Central memory CD4-positive, alpha-beta T cell (primary cell): Measurements from ENCODE around the gene SLC7A6.

Experiments
- DNase-seq: peaks from one replicate; pipeline ENCODE4 v3.0.0; 2022

Gene SLC7A6

GRCh38 chr16:68235108-68235886, 29.0 kb upstream of the SLC7A6 start:
- DNase-seq: peak; percentile 10

DNA sequence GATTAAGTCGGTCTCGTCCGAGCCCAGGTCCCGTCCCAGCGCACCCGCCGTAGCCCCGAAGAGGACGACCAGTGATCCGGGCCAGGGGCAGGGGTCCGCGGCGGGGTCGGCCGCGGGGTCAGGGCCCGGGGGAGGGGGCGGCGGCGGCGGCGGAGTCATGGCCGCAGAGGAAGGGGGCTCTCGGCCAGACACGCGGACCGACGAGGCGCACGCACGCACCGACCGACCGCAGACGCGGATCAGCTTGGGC, 28.5 kb upstream of the SLC7A6 start, which contains the start of gene ESRP2:
Gene ESRP2 (minus strand): TSS at position 241 of the 250 bp plus-strand sequence. CDS start 82 bp downstream, at position 159.
- DNase-seq: no peak

DNA sequence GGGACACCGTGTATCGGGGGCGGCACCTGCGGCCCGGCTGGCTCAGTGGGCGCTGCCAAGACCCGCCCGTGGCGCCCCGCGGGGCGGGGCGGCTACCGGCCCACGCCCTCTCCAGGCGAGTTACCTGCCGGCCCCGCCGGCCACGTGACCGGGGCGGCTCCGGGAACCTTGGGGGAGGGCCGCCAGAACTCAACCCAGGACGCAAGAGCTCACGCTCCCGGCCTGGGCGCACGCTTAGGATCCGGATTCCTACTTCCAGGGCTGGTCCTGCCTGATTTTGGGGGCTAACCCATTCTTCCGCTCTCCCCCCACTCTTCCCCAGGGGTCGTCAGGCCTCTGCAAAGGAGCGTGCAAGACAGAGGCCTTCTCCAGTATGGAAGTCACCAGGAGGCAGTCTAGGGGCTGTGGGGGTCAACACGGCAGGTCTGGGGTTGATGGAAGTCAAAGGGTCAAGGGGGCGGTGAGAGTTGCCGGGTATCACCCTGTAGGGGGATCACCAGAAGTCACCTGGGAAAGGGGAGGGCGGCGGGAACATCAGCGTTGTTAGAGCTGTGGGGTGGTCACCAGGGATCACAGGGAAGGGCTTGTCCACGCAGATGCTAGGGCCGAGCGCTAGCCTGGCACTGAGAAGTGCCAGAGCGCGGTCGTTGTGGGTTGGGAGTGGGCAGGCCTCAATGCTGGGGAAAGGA, 28.0 kb upstream of the SLC7A6 start:
- DNase-seq: peak; percentile 45

DNA sequence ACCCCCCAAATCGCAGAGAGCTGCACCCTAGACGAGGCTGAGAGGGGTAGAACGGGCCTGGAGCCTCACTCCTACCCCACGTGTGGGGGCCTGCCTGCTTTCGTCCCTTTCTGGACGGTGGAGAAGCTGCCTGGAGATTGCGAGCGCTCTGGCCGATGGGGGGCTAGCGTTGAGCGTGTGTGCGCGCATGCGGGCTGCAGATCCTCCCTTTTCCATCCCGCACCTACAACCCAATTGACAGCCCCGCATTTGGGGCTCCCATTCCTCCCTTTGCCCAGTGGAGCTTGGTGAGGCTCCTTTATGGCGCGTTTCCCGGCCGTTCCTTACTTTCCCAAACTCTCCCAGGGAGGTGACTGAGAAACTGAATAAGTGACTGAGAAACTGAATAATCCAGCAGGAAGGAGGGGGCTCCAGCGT, 27.5 kb upstream of the SLC7A6 start:
- peak; percentile 8 for DNase-seq

DNA sequence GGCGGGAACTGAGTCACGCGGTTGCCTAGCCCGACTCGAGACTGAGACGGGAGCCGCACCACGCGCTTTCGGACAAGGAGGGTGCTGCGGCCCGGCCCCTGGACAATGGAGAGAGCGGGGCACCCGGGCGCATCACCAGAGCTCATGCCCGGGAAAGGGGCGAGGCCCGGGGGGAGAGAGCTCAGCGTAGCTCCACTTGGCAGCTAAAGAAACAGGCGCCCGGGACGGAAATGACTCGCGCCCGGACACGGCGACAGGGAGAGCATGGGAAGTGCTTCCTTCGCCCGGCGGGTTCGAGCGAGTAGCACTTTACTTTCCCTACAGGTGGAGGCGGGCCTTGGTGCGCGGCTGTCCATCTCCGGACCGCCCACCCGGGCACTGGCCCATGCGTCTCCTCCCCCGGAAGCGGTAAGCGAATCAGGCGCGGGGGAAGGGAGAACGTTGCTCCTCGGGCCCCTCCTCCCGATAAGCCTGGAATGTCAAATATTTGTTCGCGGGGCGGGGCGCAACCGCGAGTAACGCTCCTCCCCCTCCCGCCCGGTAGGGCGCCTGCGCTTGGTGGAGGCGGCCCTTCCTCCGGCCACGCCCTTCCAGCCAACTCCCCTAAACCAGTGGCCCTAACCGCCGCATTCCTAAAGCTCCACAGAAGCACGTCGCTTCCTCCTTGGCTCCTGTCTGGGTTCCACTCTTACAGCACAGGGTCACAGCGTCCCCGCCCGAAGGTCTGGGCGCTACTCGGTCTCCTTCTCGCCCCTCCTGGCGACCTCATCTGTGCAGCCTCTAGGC, 26.9 kb upstream of the SLC7A6 start:
- peak; percentile 82 for DNase-seq

GRCh38 chr16:68238029-68238345, 26.3 kb upstream of the SLC7A6 start:
- DNase-seq: no peak

DNA sequence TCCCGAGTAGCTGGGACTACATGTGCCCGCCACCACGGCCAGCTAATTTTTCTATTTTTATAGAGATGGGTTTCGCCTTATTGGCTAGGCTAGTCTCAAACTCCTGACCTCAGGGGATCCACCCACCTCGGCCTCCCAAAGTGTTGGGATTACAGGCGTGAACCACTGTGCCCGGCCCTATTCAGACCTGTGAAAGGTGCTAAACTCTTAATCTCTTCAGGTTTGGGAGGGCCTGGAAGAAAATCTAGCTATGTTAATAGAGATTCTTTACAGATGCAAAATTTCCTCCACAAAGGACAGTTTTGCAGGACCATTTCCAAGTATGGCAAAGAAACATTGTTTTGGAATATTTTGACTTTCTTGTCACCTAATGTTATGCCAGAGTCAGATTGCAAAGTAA, 22.2 kb upstream of the SLC7A6 start:
- DNase-seq: no peak

DNA sequence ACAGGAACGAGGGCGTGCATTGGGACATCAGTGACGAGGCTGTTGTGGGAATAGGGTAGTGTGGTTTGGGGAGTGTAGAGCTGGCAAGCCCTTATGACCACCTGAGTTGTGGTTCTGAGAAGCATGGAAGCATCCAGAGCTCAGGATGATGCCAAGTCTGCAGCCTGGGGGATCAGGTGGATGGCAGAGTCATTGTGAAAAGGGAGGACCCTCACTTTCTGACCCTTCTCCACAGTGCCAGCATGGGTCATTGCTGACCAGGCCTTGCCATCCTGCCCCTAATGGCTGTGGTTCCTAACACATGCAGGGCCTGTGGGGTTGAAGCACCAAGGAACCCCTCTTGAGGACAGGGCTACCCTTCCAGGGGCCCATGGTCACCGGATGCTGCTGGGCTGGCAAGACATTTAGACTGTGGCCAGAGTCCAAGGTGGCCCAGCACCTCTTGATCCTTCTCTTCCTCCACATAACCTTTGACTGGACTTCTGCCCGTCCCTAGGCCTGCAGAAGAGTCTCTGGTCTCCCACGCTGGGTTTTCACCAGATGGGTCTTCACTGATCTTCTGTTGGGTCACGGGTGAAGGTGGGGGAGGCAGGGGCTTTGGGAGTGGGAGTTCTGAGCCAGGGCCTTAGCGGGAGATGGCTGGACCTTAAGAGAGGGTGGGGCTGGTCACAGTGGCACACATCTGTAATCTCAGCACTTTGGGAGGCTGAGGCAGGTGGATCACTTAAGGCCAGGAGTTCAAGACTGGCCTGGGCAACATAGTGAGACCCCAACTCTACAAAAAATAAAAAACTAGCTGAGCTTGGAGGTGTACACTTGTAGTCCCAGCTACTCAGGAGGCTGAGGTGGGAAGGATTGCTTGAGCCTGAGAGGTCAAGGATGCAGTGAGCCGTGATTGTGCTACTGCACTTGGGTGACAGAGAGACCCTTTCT, 21.1 kb upstream of the SLC7A6 start:
- no peak for DNase-seq

DNA sequence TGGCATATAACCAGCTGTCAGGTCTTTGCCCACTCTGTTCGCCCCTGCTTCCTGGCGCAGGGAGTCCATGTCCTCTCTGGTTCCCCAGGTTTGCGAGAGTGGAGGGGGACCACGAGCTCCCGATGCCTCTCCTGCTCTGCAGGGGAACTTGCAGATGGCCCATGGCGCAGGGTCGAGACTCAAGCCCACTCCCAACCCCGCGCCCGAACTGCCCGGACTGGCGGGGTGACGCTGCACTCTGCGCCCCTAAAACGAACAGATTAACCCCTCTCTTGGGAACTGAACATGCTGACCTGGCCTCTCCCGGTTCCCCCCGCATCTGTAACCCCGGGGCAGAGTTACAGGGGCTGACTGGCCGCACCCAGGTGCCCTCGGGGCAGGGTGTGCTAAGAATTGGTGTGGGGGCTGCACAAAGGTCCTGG, 19.8 kb upstream of the SLC7A6 start:
- no peak for DNase-seq

DNA sequence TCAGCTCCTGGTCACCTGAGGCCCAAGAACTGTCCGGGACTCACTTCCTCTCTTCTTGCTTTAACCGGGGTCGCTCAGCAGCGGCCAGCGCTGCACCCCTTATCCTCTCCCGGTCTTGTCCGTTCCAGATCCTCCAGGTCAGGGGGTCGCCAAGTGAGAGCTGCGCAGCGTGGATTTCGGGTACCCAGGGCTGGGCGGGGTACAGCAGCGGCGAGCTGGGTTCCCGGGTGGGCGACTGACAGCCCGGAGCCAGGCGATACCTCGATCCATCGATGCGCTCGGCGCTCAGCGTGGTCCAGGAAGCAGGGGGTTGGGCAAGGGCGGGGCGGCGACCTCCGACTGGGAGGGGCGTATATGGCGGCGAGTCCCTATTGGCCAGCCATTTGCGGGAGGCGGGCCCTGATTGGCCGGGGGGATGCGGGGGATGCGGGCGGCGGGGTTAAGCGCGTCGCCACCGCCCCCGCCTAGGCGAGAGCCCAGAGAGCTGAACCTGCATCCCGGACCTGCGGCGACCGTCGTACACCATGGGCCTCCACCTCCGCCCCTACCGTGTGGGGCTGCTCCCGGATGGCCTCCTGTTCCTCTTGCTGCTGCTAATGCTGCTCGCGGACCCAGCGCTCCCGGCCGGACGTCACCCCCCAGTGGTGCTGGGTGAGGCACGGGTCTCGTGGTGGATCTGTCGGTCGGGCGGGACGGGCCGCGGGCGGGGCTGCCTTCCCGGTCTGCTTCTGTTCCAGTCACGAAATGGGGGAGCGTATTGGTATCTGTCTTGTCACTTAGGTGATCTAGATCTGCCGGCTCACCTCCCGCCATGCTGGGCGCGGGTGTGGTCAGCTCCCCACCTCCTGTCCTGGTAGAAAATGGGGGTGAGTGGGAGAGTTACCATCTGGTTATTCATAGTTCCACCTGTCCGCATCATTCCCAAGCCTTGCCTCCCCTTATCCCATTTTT, 19.1 kb upstream of the SLC7A6 start, which contains the start of gene PLA2G15:
Gene PLA2G15 (plus strand): TSS at position 471 of the 951 bp plus-strand sequence. CDS start 54 bp downstream, at position 525.
- peak; percentile 91 for DNase-seq

GRCh38 chr16:68246121-68246520, 18.2 kb upstream of the SLC7A6 start:
- no peak for DNase-seq

GRCh38 chr16:68246666-68247065, 17.7 kb upstream of the SLC7A6 start:
- no peak for DNase-seq

- DNase-seq: no peak
These were observed 16.9 kb upstream of the SLC7A6 start for GRCh38 chr16:68247400-68247799.

GRCh38 chr16:68247932-68248331, 16.4 kb upstream of the SLC7A6 start:
- DNase-seq: no peak

DNA sequence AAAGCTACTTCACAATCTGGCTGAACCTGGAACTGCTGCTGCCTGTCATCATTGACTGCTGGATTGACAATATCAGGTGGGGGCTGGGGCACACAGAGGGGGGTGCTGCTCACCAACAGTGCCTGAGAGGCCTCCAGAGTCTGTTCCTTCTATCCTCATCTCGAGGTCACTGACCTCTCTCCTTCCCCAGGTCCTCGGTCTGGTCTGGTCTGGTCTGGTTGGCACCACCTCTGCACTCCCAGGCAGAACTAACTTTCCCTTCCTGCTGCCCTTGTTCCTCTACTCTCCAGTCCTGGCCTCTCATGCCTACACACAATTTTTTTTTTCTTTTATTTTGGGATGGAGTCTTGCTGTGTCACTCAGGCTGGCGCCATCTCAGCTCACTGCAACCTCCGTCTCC, 15.0 kb upstream of the SLC7A6 start:
- DNase-seq: no peak

DNA sequence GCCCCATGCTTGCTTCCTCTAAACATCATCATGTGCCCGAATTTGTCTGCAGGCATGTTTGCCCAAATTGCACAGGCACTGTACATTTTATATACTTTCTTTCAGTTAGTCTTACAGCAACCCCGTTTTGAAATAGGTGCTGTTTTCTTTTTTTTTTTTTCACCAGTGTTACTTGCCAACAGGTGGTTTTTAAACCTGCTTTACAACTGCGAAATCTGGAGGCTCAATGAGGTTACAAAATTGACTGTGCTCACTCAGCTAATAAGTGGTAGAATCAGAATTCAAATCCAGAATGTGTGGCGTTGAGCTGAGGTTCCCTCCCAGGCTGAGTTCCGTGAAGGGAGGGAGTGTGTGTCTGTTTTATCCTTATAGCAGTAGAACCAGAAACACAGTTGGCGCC, 13.4 kb upstream of the SLC7A6 start:
- DNase-seq: no peak

- DNase-seq: no peak
These were observed 12.5 kb upstream of the SLC7A6 start for GRCh38 chr16:68251832-68252231.

- no peak for DNase-seq
These were observed 11.9 kb upstream of the SLC7A6 start for GRCh38 chr16:68252383-68252782.

- no peak for DNase-seq
These were observed 10.6 kb upstream of the SLC7A6 start for GRCh38 chr16:68253721-68254120.

DNA sequence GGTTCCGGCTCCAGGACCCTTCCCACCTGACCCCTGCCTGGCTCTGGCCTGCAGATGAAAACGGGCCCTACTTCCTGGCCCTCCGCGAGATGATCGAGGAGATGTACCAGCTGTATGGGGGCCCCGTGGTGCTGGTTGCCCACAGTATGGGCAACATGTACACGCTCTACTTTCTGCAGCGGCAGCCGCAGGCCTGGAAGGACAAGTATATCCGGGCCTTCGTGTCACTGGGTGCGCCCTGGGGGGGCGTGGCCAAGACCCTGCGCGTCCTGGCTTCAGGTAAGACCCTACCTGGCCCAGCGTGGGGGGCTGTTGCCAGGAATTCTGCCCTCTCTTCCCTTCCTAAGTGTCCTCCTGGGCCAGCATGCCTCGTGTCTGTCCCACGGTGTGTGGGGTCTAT, 8.6 kb upstream of the SLC7A6 start:
- no peak for DNase-seq

DNA sequence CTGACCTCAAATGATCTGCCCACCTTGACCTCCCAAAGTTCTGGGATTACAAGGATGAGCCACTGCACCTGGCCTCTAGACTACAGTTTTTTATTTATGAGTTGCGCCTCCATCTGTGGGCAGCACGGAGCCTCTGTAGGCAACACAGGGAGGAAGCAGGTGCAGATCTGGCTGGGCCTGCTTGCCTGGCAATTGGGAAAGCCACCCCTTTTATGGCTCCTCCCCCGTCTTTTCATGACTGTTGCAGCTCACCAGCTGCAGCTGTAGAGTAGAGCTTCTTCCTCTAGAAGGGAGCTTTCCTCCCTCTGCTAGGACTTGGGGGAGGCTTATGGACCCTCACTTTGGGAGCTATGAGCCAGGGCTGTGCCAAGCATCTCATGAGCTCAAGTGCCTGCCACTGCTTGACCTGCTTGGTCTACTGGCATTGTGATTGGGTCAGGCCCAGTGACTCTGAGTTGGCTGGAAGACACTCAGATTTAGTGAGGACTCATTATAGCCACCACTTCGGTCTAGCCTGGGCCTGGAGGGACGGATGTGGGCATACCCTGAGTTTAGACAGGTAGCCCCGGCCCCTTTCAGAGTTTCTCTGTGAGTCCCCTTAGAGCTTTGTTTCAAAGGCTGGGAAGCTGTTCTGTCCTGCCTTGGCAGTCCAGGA, 6.9 kb upstream of the SLC7A6 start:
- DNase-seq: no peak
